KG1 (cell line): ENCODE measurements around the gene GRIP1.

ENCODE experiments used
- DNase-seq: peaks from one replicate; lab custom pipeline; 2025; lab: John Stamatoyannopoulos, UW

Gene GRIP1, protein sequence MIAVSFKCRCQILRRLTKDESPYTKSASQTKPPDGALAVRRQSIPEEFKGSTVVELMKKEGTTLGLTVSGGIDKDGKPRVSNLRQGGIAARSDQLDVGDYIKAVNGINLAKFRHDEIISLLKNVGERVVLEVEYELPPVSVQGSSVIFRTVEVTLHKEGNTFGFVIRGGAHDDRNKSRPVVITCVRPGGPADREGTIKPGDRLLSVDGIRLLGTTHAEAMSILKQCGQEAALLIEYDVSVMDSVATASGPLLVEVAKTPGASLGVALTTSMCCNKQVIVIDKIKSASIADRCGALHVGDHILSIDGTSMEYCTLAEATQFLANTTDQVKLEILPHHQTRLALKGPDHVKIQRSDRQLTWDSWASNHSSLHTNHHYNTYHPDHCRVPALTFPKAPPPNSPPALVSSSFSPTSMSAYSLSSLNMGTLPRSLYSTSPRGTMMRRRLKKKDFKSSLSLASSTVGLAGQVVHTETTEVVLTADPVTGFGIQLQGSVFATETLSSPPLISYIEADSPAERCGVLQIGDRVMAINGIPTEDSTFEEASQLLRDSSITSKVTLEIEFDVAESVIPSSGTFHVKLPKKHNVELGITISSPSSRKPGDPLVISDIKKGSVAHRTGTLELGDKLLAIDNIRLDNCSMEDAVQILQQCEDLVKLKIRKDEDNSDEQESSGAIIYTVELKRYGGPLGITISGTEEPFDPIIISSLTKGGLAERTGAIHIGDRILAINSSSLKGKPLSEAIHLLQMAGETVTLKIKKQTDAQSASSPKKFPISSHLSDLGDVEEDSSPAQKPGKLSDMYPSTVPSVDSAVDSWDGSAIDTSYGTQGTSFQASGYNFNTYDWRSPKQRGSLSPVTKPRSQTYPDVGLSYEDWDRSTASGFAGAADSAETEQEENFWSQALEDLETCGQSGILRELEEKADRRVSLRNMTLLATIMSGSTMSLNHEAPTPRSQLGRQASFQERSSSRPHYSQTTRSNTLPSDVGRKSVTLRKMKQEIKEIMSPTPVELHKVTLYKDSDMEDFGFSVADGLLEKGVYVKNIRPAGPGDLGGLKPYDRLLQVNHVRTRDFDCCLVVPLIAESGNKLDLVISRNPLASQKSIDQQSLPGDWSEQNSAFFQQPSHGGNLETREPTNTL

DNA sequence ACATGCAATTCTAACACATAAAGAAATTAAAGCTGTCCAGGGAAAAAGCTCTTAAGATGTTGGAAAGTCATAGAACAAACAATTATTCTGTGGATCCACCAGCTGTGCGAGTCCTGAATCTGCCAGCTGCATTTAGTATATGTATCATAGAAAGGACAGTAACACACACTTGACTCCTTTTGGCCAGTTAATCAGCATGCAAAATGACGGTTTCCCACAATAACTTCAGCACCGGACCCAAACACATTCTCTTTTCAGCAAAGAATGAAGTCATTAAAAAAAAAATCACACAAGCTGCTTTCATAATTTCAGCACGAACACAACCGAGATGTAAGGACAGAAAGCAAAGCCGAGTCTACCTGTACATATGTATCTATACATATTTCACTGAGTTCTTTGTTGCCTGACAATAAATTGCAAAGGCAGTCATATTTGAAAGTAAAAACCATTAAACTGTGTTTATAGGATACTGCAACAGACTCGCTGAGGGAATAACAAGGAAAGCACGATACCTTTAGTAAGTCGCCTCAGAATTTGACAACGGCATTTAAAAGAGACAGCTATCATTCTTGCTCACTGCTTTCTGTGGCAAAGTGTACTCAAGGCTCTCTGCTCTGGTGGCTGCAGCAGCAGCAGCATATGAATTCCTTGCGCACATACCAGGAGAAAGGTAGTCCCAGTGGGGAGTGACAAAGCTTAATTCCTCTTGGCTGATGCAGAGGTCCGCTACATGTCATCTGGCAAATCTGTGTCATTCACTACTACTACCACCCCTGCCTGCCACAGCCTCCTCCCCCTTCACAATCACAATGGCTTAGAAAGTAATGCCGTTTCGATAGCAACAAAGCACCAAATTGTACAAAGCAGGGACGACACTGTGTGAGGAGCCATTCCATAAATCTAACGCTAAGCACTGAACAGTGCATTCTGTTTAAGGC, at the start of gene GRIP1:
Gene GRIP1 (minus strand): TSS at position 739 of the 938 bp plus-strand sequence. CDS start 172 bp downstream, at position 567.
- DNase-seq, result no peak

GRCh38 chr12:66726556-66726955, 47.7 kb upstream of the GRIP1 start:
- DNase-seq, result no peak

DNA sequence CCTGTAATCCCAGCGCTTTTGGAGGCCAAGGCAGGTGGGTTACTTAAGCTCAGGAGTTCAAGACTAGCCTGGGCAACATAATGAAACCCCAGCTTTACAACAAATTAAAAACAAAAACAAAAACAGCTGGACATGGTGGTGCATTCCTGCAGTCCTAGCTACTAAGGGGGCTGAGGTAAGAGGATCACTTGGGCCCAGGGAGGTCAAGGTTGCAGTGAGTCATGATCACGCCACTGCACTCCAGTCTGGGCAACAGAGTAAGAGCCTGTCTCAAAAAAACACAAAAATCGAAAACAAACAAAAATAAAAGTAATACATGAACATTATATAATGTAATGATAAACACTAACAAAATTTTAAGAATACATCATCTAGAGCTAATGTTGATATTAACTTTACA, 46.2 kb upstream of the GRIP1 start:
- DNase-seq, result no peak

GRCh38 chr12:66724616-66725015, 45.7 kb upstream of the GRIP1 start:
- no peak for DNase-seq

GRCh38 chr12:66724026-66724425, 45.1 kb upstream of the GRIP1 start:
- no peak for DNase-seq

DNA sequence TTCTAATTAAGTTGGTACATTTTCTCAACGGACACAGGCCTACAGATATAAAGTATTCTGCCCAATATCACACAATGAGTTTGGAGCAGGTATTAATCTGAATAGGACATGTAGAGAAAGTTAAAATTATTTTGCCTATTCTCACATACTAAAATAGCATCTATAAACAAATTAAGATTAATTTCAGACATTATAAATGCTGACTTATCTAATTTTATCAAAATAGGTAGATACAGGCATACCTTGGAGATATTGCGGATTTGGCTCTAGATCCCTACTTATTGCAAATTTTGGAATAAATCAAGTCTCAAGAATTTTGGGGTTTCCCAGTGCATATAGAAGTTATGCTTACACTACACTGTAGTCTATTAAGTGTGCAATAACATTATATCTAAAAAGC, 41.0 kb upstream of the GRIP1 start:
- no peak for DNase-seq

- no peak for DNase-seq
Measured at GRCh38 chr12:66717036-66717673, 38.3 kb upstream of the GRIP1 start.

GRCh38 chr12:66716522-66716921, 37.6 kb upstream of the GRIP1 start:
- DNase-seq, result no peak

DNA sequence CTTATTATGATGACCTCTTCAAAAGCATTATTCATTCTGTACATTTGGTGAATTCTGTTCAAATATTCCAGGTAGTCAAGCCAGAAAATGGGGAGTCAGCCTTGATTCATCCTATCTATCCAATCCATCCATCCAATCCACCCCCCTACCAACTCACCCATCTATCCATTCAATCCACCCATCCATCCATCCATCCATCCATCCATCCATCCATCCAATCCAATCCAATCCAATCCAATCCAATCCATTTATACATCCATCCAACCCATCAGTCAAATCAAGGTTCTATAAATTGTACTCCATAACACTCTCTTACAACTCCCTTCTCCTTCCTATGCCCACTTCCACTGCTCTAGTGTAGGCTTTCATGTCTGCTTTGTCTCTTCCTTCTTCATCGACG, 35.8 kb upstream of the GRIP1 start:
- DNase-seq, result no peak

DNA sequence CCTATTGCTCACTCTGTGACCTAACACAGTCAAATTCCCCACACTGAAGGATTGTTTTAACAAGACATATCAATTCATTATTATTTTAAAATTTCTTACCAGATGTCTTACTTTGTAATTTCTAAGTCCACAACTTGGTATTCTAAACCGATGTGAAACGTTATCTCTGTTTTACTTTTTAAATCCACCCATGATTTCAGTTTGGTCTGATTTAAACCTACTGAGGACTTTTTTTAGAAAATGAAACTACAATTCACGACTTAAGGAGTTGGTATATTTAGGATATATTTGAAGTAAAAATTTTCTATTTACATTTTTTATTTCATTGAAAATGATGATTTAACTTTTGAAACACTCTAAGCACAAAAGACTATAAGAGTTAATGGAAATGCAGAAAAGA, 35.1 kb upstream of the GRIP1 start:
- no peak for DNase-seq

DNA sequence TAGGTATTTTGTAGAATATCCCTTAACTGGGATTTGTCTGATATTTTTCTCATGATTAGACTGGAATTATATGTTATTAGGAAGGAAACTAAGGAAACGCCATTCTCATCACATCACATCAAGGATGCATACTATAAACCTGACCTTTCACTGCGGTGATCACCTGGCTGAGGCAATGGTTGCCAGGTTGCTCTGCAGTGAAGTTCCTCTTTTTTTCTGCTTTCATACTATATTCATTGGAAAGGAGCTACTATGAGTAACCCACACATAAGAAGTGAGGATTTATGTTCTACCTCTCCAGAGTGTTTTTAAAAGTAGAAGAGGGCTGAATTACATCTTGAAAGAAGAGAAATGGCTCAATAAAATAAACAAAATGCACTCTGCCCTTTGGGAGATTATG, 31.0 kb upstream of the GRIP1 start:
- no peak for DNase-seq

DNA sequence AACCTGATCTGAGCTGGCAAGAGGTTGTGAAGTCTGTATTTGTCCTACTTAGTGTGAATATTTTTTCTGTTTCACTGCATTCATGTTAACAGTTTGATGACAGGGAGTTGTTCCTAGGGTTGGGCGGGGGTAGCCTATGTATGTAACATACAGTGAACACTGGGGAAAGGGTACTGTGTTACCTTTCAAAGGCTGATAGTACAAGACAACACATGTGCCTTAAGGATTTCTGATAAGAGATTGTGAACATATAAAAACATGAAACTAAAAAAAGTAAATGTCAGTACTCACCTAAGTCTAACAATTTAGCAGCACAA, 30.5 kb upstream of the GRIP1 start:
- no peak for DNase-seq

DNA sequence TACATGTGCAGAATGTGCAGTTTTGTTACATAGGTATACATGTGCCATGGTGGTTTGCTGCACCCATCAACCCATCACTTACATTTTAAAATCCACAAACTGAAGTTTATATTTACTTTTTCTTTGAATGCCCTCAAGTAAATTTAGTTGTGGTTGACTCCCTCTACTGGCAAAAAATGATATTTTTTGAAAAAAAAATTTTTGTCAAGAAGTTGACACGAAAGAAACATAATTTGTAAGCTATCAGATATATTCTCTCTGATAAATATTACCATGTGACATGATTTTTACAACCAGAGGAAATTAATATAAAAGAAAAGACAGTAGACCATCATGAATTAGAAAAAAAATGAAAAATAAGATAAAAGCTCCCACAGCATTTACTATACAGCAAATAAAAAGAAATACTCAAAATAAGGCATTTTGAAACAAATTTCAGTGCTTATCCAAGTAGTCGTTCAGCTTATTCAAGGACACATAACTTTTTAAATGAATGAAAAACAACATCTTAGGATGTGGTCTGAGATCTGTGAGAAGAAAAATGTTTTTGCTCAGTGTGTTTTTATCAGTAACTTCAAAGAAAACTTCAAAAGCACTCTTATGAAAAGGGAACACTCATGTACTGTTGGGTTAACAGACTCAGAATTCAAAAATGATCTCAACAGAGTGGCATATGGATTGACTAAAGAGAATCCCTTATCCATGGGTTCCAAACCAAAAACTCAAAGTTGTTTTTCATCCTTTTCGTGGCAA, 30.0 kb upstream of the GRIP1 start:
- peak; percentile 22 for DNase-seq

DNA sequence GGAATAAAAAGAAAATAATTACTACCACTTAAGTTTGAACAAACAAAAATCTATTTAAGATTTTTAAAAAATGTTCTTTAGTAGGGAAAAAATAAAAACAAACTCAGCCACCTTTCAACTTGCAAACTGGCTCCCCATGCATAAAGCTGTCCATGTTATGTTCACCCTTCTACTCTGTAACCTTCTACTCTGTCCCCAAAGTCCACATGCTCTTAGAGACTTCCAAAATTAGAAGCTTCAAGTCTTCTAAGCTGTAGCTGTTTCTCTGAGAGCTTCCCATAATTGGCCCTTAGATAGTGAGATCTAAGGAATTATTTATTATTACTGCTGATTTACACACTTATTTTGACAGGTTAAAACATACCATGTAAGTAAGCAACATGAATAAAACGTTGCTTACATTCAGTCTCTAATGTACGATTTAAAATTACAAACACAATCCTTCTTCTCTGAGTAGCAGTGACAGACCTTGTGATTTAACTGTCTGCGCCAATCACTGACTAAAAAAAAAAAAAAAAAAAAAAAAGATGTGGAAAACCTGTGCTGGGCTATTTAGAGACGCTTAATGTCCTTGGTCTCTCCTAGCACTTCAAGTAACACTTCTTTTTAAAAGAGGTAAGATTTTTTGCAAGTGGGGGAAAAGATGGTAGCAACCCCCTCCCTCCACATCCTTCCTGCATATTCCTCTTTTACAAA, 28.3 kb upstream of the GRIP1 start:
- no peak for DNase-seq

DNA sequence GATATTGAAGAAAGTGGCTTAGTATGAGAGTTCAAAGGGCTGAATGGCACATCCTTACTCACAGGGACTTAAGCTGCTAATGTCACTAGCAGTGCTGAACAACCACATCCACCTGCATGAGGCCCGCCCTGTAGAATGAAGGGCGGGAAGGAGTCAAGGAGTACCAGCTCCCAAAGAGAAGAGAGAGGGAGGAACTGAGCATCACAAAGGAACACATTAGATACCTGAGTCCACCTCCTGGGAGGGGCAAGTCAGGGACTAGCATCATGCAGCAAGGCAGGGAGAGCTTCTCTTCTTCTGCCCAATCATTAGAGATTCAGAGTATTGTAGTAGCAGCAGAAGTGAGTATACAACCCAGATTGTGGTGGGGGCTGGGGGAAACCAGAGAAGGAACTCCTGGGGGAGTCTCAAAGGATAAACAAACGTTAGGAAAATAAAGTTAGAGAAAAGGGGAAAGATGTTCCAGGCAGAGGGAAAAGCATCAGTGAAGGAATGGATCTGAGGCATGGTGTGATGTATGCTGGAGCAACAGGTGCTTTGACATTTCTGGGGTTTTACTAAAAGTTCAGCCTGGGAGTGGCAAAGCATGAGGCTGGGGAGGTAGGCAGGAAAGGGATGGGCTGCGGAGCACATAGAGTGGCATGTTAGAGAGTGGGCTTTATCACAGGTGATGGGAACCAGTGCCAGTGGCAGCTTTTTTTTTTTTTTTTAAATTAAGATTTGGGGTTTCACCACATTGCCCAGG, 21.0 kb upstream of the GRIP1 start:
- DNase-seq, result no peak

GRCh38 chr12:66698558-66698957, 19.7 kb upstream of the GRIP1 start:
- DNase-seq, result no peak

DNA sequence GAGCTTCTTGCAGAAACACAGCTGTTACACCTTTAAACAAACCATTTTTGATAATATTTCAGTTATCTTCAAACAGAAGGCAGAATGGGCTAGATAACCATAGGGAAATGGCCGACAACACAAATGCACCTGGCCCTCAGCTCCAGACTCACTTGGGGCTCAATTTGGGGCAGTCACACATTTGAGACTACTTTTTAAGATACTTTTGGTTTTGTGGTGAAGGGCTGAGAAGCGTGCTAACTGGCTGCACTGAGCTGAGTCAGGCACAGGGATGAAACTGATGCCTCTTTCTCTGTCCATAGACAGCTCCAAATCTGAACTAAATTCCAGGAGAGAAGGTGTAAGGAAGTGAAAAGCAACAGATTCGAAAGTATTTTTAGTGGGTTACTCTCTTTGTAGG, 18.5 kb upstream of the GRIP1 start:
- no peak for DNase-seq

- DNase-seq, result no peak
Measured at GRCh38 chr12:66694666-66695613, 16.1 kb upstream of the GRIP1 start.
